ES-I3 (cell line): Measurements from ENCODE around the gene STARD3.

Source experiments
- H3K36me3 ChIP-seq: 2 replicates; pipeline ENCODE4 v1.6.1; 2013; ENCODE audit warnings: mild to moderate bottlenecking, low read length, control low read depth, moderate library complexity; ENCODE audit not compliant: insufficient read depth
- H3K4me1 ChIP-seq: 2 replicates; pipeline ENCODE4 v1.6.1; 2013; ENCODE audit warnings: mild to moderate bottlenecking, control low read depth, low read length; ENCODE audit not compliant: insufficient read depth
- H3K9ac ChIP-seq: 2 replicates; pipeline ENCODE4 v1.6.1; 2013; ENCODE audit warnings: low read depth, mild to moderate bottlenecking, low read length, moderate library complexity
- H3K9me3 ChIP-seq: 2 replicates; pipeline ENCODE4 v1.6.1; 2013; ENCODE audit warnings: mild to moderate bottlenecking, low read length, moderate library complexity; ENCODE audit not compliant: control insufficient read depth, insufficient read depth

Gene STARD3

DNA sequence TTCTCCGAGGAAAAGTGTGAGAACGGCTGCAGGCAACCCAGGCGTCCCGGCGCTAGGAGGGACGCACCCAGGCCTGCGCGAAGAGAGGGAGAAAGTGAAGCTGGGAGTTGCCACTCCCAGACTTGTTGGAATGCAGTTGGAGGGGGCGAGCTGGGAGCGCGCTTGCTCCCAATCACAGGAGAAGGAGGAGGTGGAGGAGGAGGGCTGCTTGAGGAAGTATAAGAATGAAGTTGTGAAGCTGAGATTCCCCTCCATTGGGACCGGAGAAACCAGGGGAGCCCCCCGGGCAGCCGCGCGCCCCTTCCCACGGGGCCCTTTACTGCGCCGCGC is 62.8 kb downstream of the STARD3 start, which contains the start of gene ERBB2:
Gene ERBB2 (plus strand): TSS at position 247 of the 330 bp plus-strand sequence. CDS start 175 bp downstream, outside the sequence.
- H3K4me1 ChIP-seq, result peaks cover 38% of the 10 kb centered on the region
- H3K36me3 ChIP-seq, result no peaks in the 10 kb centered on the region
- H3K9me3 ChIP-seq, result no peaks in the 10 kb centered on the region
- peak within 1 kb of the TSS; percentile 91 for H3K9ac ChIP-seq

DNA sequence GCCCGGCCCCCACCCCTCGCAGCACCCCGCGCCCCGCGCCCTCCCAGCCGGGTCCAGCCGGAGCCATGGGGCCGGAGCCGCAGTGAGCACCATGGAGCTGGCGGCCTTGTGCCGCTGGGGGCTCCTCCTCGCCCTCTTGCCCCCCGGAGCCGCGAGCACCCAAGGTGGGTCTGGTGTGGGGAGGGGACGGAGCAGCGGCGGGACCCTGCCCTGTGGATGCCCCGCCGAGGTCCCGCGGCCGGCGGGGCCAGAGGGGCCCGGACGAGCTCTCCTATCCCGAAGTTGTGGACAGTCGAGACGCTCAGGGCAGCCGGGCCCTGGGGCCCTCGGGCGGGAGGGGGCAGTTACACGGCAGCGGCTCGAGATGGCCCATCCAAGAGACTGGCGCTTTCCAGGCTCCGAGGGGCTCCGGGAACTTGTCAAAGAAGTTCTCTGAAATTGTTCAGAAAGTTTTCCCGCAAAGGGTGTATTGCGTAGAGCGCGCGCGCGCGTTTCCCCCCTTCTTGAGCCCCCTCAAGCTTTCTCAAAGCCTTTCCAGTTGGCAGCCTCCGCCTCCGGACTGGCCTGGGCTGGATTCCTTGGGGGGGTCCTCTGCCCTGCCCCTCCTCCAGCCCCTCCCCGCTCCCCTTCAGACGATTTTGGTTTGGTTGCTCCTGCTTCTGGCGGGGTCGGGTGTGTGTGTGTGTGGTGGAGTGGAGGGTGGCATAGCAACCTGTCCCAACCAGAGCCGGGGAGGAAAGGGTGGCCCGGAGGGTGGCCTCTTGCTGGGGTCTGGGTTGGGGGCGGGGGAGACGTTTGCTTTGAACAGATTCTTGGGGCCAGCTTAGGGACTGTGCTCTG is 63.4 kb downstream of the STARD3 start:
- Histone ChIP-seq H3K36me3 (no peaks in the 10 kb centered on the region), H3K4me1 (peaks cover 35% of the 10 kb centered on the region), H3K9me3 (no peaks in the 10 kb centered on the region), H3K9ac (peak overlapping the region; percentile 91)

DNA sequence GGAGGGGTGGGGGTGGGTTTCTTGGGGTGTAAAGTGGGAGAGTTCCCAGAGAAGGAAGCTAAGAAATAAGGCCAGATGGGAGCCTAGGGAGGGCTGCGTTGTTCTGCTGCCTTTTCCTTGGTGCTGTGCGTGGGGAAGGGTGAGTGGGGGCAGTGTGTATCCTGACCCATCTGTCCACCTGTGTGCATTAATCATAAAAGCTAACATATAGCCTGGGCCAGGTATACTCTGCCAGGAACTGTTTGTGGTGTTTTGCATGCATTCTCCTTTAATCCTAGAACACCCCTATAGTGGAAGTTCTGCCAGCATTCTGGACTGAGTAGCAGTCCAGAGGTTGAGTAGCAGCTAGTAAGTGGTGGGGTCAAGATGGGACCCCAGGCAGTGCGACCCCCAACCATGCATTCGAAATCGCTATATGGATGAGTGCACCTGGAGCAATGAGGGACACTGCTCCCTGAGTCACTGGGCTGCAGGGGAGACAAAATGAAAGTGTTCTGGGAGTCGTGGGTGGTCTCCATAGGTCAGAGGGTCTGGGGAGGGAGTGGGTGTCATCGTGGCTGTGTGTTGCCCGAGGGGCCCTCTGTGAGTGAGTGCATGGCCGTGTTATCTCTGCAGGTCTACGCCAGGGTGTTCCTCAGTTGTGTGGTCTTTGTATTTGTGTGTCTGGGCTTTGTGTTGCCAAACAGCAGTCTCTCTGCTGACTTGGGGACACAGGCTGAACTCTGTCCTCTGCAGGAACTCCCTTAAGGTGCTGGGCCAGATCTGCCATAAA is 64.3 kb downstream of the STARD3 start:
- no peaks in the 10 kb centered on the region for H3K9me3 ChIP-seq
- H3K9ac ChIP-seq, result peak overlapping the region; percentile 91; the same call in 1 of the 2 replicates
- no peaks in the 10 kb centered on the region for H3K36me3 ChIP-seq
- peaks cover 30% of the 10 kb centered on the region for H3K4me1 ChIP-seq

DNA sequence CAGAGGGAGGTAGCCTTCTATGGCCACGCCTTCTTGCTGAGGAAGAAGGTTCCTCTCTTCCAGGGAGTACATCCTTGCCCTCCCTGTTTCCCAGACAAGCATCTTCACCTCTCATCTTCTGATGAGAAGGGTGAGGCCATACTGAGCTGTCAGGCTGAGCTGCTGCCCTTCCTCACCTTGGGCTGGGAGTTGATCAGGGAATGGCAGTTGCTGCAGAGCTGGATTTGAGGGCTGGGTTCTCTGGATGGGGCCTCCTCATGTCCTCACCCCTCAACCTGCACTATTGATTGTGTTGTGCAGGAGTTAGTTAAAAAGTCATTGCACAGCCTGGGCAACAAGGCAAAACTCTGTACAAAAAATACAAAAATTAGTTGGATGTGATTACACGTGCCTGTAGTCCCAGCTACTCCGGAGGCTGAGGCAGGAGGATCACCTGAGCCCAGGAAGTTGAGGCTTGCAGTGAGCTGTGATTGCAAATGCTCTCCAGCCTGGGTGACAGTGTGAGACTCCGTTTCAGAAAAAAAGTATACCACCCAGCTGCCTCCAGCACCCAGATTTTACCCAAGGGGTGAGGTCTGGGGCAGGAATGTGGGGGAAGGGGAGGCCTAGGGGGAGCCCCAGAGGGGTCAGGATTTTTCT is 65.0 kb downstream of the STARD3 start:
- peaks cover 22% of the 10 kb centered on the region for H3K4me1 ChIP-seq
- peak overlapping the region; percentile 91; the same call in 1 of the 2 replicates for H3K9ac ChIP-seq
- no peaks in the 10 kb centered on the region for H3K36me3 ChIP-seq
- H3K9me3 ChIP-seq, result no peaks in the 10 kb centered on the region

DNA sequence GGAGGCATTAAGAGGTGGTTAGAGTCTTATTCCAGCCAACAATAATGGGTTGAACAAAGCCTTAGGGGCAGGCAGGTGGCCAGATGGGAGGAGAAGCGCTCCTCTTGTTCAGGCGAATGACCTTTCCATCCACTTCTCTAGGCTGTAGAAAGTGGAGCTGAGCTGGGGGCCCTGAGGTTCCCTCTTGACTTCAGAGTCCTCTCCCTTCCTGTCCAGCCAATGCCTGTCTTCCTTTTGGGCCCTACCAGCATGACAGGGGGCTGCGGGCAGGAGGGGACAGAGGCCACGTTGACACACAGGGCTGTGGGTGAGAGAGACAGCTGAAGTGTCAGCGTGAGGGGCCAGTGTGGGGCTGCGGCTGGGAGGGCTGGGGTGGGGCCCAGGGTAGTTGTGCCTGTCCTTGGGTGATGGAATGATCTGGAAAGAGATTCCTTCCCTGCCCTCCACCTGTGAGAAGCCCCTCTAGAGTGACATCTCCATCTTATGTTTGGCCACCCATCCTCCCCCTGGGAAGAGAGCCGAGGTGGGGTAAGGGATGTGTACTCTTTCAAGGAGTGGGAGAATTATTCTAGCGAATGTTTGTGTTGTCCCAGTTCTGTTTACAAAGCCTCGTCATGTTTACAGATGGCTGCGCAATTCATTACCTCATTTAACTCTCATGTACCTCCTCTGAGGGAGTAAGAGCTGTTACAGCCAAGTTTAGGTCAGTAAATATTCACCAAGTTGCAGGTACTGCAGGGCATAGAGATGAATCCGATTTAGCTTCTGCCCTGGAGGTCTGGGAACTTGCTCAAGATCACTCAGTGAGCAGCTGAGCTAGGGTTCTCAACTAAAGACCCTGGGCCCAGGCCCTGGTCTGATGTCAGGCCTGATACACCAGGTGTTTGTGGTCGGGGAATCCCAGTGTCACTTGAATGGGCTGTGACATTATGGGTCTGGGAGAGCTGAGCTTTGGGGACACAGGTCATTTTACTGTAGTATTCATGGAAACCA is 66.3 kb downstream of the STARD3 start:
- H3K9me3 ChIP-seq, result no peaks in the 10 kb centered on the region
- H3K36me3 ChIP-seq, result peaks cover 7% of the 10 kb centered on the region; the same call in 1 of the 2 replicates
- no peak overlapping the region for H3K9ac ChIP-seq
- peaks cover 22% of the 10 kb centered on the region for H3K4me1 ChIP-seq

DNA sequence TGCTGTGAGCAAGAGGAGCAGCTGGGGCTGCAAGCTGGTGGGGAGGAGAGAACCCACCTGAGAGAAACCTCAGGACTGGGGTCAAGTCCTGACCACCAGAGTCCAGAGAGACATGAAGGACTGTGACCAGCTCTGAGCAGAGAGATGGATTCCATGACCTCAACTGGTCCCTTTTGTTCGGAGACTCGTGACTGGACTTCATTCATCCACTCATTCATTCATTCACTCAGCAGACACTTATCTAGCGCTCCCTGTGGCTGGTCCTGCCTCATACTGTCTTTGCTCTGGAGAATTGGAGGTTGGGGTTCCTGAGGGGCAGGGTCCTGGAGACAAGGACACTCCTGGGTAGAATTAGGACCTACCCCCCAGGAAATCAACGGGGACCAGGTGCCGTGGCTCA is 67.0 kb downstream of the STARD3 start:
- Histone ChIP-seq H3K4me1 (peaks cover 22% of the 10 kb centered on the region), H3K36me3 (peaks cover 7% of the 10 kb centered on the region; the same call in 1 of the 2 replicates), H3K9me3 (no peaks in the 10 kb centered on the region), H3K9ac (no peak overlapping the region)

DNA sequence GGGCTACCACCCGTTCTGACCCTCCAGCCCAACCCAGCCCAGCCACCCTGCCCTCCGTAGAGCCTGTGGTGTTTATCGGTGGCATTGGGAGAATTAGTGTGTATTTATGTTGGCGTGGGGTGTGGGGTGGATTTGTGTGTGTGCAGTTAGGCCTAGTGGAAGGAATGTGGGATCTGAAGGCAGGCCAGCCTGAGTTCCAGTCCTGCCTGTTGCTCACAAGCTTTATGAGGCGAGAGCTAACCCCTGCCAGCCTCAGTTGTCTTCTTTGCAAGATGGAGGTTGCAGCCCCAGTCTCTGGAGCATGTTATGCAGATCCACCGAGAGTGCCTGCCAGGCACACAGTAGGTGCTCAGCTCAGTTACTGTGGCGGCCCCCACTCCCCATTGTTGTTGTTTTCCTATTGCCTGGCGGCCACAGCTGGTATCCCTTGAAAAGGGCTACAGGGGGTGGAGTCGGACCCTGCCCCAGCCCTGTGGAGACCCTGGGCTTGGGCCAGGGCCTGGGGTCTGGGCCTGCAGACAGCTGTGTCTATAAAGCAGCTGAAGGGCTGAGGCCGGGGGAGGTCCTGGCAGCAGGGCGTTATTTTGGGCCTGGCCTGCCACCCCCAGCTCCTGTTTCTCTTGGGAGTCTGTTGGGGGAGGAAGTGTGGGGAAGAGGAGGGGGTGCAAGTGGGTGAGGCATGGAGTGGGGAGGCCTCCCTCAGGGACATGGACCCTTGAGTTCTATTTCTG is 68.0 kb downstream of the STARD3 start:
- peaks cover 22% of the 10 kb centered on the region for H3K4me1 ChIP-seq
- no peak overlapping the region for H3K9ac ChIP-seq
- H3K36me3 ChIP-seq, result peaks cover 10% of the 10 kb centered on the region; the same call in 1 of the 2 replicates
- H3K9me3 ChIP-seq, result no peaks in the 10 kb centered on the region

DNA sequence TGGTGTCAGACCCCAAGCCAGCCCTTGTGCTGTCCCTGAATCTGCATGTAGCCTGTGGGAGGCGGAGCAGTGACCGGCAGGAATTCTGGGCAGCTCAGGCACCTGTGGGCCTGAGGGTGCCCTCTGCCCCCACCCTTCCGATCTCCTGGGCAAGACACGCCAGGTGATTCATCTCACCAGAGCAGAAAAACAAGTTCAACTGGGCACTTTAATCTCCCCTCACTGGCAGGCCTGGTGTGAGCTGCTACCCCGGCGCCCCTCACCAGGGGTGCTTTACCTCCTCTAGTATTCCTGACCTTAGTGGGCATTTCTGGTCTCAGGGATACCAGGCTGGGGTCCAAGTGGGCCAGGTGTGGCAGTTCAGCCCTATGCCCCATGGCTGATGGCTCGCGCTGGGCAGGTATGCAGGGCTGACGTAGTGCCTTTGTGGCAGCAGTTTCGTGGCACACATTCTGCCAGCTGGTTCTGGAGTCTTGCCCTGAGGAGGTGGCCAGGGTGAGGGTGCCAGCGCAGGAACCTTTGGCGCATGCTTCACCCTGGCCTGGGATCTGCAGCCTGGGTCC is 68.9 kb downstream of the STARD3 start:
- peaks cover 17% of the 10 kb centered on the region; the same call in 1 of the 2 replicates for H3K36me3 ChIP-seq
- peaks cover 22% of the 10 kb centered on the region for H3K4me1 ChIP-seq
- H3K9me3 ChIP-seq, result no peaks in the 10 kb centered on the region
- no peak overlapping the region for H3K9ac ChIP-seq

DNA sequence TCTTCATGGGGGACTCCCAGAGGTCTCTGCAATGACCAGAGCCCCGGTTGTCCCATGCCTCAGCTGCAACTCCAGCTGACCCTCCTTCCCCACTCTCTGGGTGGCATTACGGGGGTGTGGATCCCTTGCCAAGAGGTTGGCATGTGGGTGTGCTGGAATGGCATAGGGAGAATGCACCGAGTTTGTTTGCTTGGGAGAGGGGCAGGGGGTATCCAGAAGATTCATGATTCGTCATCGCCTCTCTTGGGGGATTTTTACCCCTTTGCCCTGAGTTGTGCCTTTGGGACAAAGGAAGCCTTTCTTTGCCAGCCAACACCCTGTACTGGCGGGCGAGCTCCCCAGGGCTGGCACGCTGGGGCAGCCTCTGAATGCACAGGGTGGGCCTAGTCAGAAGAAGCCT is 69.4 kb downstream of the STARD3 start:
- H3K9ac ChIP-seq, result no peak overlapping the region

DNA sequence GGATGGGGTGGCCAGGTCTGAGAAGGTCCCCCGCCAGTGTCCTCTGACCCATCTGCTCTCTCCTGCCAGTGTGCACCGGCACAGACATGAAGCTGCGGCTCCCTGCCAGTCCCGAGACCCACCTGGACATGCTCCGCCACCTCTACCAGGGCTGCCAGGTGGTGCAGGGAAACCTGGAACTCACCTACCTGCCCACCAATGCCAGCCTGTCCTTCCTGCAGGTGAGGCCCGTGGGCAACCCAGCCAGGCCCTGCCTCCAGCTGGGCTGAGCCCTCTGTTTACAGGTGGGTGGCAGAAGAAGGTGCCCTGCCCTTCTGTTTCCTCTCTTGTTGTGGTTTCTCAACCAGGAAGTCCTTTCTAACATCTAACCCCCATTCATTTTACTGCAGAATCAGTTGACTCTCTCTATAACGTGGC is 70.0 kb downstream of the STARD3 start:
- Histone ChIP-seq H3K36me3 (peaks cover 20% of the 10 kb centered on the region), H3K4me1 (peaks cover 18% of the 10 kb centered on the region), H3K9me3 (no peaks in the 10 kb centered on the region), H3K9ac (no peak overlapping the region)

More for the DNA sequence above, 69.4 kb downstream of the STARD3 start:
- H3K9me3 ChIP-seq, result no peaks in the 10 kb centered on the region
- peaks cover 22% of the 10 kb centered on the region for H3K4me1 ChIP-seq
- peaks cover 17% of the 10 kb centered on the region; the same call in 1 of the 2 replicates for H3K36me3 ChIP-seq

DNA sequence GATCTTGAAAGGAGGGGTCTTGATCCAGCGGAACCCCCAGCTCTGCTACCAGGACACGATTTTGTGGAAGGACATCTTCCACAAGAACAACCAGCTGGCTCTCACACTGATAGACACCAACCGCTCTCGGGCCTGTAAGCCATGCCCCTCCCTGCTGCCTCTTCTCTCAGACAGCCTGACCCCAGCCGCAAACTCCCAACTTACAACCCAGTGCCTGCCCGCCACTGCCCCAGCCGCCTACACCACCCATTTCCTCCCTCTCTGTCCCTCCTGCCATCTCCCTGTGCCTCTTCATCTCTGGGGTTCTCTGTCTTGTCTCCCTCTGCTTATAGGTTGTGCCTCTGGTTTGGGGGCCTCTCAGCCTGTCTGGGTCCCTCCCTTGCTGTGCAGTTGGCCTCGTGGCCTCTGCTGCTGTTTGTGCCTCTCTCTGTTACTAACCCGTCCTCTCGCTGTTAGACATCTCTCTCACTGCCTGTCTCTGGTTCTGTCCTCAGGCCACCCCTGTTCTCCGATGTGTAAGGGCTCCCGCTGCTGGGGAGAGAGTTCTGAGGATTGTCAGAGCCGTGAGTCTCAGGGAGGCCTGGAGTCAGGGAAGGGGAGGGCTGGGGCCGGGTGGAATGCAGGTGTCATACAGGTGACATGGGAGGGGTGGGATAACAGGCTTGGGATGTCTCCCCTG is 72.5 kb downstream of the STARD3 start:
- no peak overlapping the region for H3K9ac ChIP-seq
- H3K9me3 ChIP-seq, result no peaks in the 10 kb centered on the region
- H3K36me3 ChIP-seq, result peaks cover 26% of the 10 kb centered on the region
- peaks cover 5% of the 10 kb centered on the region; the same call in 1 of the 2 replicates for H3K4me1 ChIP-seq
